HepG2 (cell line): Measurements from ENCODE around the gene RASSF10. TPM values are rescaled to one million over a fixed set of nuclear protein-coding genes. Genes with fewer than 3 reads are reported as not detected.

Experiments used
- ATAC-seq: fragments of 200-7000 bp; cut with Tn5 transposase; 3 replicates; pipeline ENCODE4 v1.9.1; 2020; ENCODE audit warnings: mild to moderate bottlenecking, moderate library complexity
- BruUV-seq: library from RNA; stranded (reverse); fragments of 400-500 nt; replicated peaks from 2 replicates; lab custom pipeline; 2021; lab: Mats Ljungman, UMichigan
- CTCF ChIA-PET: fragments of 300-600 bp; formaldehyde crosslinking; extraction: SDS; loops from one replicate; lab custom pipeline; 2021; ENCODE audit warnings: low total read pairs, inconsistent platforms, low intra/inter-chr PET ratio; lab: Yijun Ruan, JAX
- POLR2A ChIA-PET: fragments of 350-600 bp; sonication (Branson Sonifier 250); formaldehyde crosslinking; loops from one replicate; lab custom pipeline; 2020; ENCODE audit warnings: antibody characterized with exemption, inconsistent platforms; lab: Yijun Ruan, JAX
- DNase-seq: peaks from one replicate; pipeline ENCODE4 v3.0.0-alpha.2; 2015; ENCODE audit warnings: low spot score
- FAIRE-seq: peaks from 3 replicates; lab custom pipeline; 2011; peaks lifted over from hg19 to GRCh38; lab: Jason Lieb, UNC
- H2AFZ ChIP-seq: one replicate; pipeline ENCODE4 v1.6.1; 2011; ENCODE audit warnings: low read length, inconsistent platforms
- H3K27ac ChIP-seq: fragments of 300-600 bp; 3 replicates; pipeline ENCODE4 v1.8.0; 2011; ENCODE audit warnings: mixed run types, mild to moderate bottlenecking, mixed read lengths, low read length, inconsistent platforms; ENCODE audit not compliant: insufficient read depth; ENCODE audit errors: extremely low read length
- H3K27me3 ChIP-seq, 2 experiments: fragments of 200-600 bp in 1 of 2; 2 replicates in 1 of 2; 3 replicates in 1 of 2; pipeline versions ENCODE4 v1.6.0 to v1.8.0; 2011; ENCODE audit warnings: low read length in 2 of 2, mild to moderate bottlenecking in 2 of 2, moderate library complexity in 2 of 2, inconsistent platforms in 1 of 2; ENCODE audit not compliant: insufficient read depth in 2 of 2, control insufficient read depth in 1 of 2
- H3K36me3 ChIP-seq, 2 experiments: fragments of 200-600 bp in 1 of 2; replicated peaks in 1 of 2; 2 replicates in 1 of 2; 3 replicates in 1 of 2; pipeline versions ENCODE4 v1.5.1 to v1.8.0; 2011; ENCODE audit warnings: low read length in 2 of 2, inconsistent platforms in 1 of 2; ENCODE audit not compliant: insufficient read depth in 2 of 2, control insufficient read depth in 1 of 2
- H3K4me1 ChIP-seq: 2 replicates; pipeline ENCODE4 v1.5.1; 2012; ENCODE audit warnings: low read length, inconsistent platforms; ENCODE audit not compliant: insufficient read depth
- H3K4me2 ChIP-seq: 2 replicates; pipeline ENCODE4 v1.6.0; 2011; ENCODE audit warnings: low read depth, low read length, inconsistent platforms
- H3K4me3 ChIP-seq, 3 experiments: fragments of 200-600 bp in 1 of 3; sonication (generic), shearing (Covaris generic) in 1 of 3; replicated peaks in 1 of 3; 2 replicates each; pipeline ENCODE4 v1.5.1; 2011 to 2016; ENCODE audit warnings: low read length in 3 of 3, inconsistent platforms in 2 of 3, low read depth in 2 of 3, mild to moderate bottlenecking in 2 of 3, control low read depth in 1 of 3, mixed read lengths in 1 of 3; ENCODE audit not compliant: insufficient read depth in 1 of 3
- H3K79me2 ChIP-seq: one replicate; pipeline ENCODE4 v1.6.1; 2011; ENCODE audit warnings: low read length, inconsistent platforms; ENCODE audit not compliant: insufficient read depth
- H3K9ac ChIP-seq: 2 replicates; pipeline ENCODE4 v1.6.0; 2011; ENCODE audit warnings: mild to moderate bottlenecking, low read depth, low read length, inconsistent platforms; ENCODE audit not compliant: insufficient read depth
- H3K9me3 ChIP-seq: 2 replicates; pipeline ENCODE4 v1.5.1; 2012; ENCODE audit warnings: mild to moderate bottlenecking, low read length
- H4K20me1 ChIP-seq: 2 replicates; pipeline ENCODE4 v1.6.0; 2011; ENCODE audit warnings: inconsistent platforms, mild to moderate bottlenecking, low read length, moderate library complexity; ENCODE audit not compliant: insufficient read depth
- AGO1 ChIP-seq: fragments of 200-400 bp; formaldehyde crosslinking; IDR thresholded peaks from 2 replicates; pipeline ENCODE4 v1.6.1; 2017; ENCODE audit warnings: mild to moderate bottlenecking, low read depth, low read length, moderate library complexity; ENCODE audit not compliant: poor library complexity, severe bottlenecking
- CC2D1A ChIP-seq: sonication (generic); formaldehyde crosslinking; IDR thresholded peaks from 2 replicates; pipeline ENCODE4 v1.8.1; 2023; ENCODE audit warnings: mild to moderate bottlenecking, missing genetic modification reagents
- FOSL1 ChIP-seq: sonication (generic); formaldehyde crosslinking; IDR thresholded peaks from 2 replicates; pipeline ENCODE4 v1.9.0; 2021; ENCODE audit warnings: missing genetic modification reagents, borderline replicate concordance
- FOXP1 ChIP-seq, 2 experiments: fragments of 450-650 bp in 1 of 2; IDR thresholded peaks; 2 replicates each; pipeline ENCODE4 v1.6.1; 2017 to 2018; ENCODE audit warnings: antibody characterized with exemption in 1 of 2
- JUNB ChIP-seq: sonication (generic); formaldehyde crosslinking; IDR thresholded peaks from 2 replicates; pipeline ENCODE4 v1.8.0; 2022; ENCODE audit warnings: missing genetic modification reagents, mild to moderate bottlenecking, borderline replicate concordance
- KDM4B ChIP-seq: sonication (generic); formaldehyde crosslinking; IDR thresholded peaks from 2 replicates; pipeline ENCODE4 v1.4.0; 2020; ENCODE audit warnings: missing genetic modification reagents
- MAFK ChIP-seq, 2 experiments: IDR thresholded peaks in 1 of 2; conservative IDR thresholded peaks in 1 of 2; 2 replicates each; pipeline ENCODE4 v1.6.1; 2011; ENCODE audit warnings: improper control_type of control experiment in 2 of 2, low read length in 2 of 2
- NR2C2 ChIP-seq: sonication (generic); formaldehyde crosslinking; IDR thresholded peaks from 2 replicates; pipeline ENCODE4 v1.4.0; 2020; ENCODE audit warnings: missing genetic modification reagents, mild to moderate bottlenecking, moderate library complexity, borderline replicate concordance
- SMYD3 ChIP-seq: sonication (generic); formaldehyde crosslinking; IDR thresholded peaks from 2 replicates; pipeline ENCODE4 v1.8.1; 2023; ENCODE audit warnings: mild to moderate bottlenecking, missing genetic modification reagents
- ZBTB10 ChIP-seq: sonication (generic); formaldehyde crosslinking; IDR thresholded peaks from 2 replicates; pipeline ENCODE4 v1.4.0; 2020; ENCODE audit warnings: missing genetic modification reagents, borderline replicate concordance
- ZBTB21 ChIP-seq: sonication (generic); formaldehyde crosslinking; IDR thresholded peaks from 2 replicates; pipeline ENCODE4 v1.4.0; 2020; ENCODE audit warnings: missing genetic modification reagents
- ZNF20 ChIP-seq: sonication (generic); formaldehyde crosslinking; IDR thresholded peaks from 2 replicates; pipeline ENCODE4 v1.4.0; 2020; ENCODE audit warnings: mild to moderate bottlenecking, moderate library complexity, missing genetic modification reagents
- ZNF30 ChIP-seq: sonication (generic); formaldehyde crosslinking; IDR thresholded peaks from 2 replicates; pipeline ENCODE4 v1.5.0; 2020; ENCODE audit warnings: mild to moderate bottlenecking, missing genetic modification reagents
- ZNF33B ChIP-seq: sonication (generic); formaldehyde crosslinking; IDR thresholded peaks from 2 replicates; pipeline ENCODE4 v1.5.1; 2020; ENCODE audit warnings: mild to moderate bottlenecking, missing genetic modification reagents
- ZNF598 ChIP-seq: sonication (generic); formaldehyde crosslinking; IDR thresholded peaks from 2 replicates; pipeline ENCODE4 v1.5.1; 2020; ENCODE audit warnings: mild to moderate bottlenecking, missing genetic modification reagents, borderline replicate concordance
- WGBS: methylation state at CpG from one replicate; pipeline ENCODE4 v1.1.6; 2017; ENCODE audit warnings: low lambda C conversion rate; 5-methylcytosine and 5-hydroxymethylcytosine counted together
- in situ Hi-C: cut with HindIII; loops from 2 replicates; pipeline ENCODE4 v1.10.0; 2017; ENCODE audit warnings: low pct_unique_long_range_greater_than_20kb; ENCODE audit not compliant: extremely low pct_ligation_motif_present
- intact Hi-C: fragments of 100-400 bp; cut with micrococcal nuclease; formaldehyde crosslinking; loops from one replicate; pipeline ENCODE4 v1.10.0; 2022; ENCODE audit not compliant: unreplicated experiment
- polyA plus RNA-seq, 8 experiments: library from polyadenylated mRNA; depleted of rRNA in 3 of 8; stranded (reverse) in 7 of 8; unstranded in 1 of 8; fragments of >200 nt; fragmentation: Illumina TruSeq in 4 of 8; extraction: Trizol in 4 of 8; gene quantifications; 2 replicates each; pipeline versions ENCODE4 v1.2.1 to v1.2.3, GENCODE V29; 2011 to 2016; ENCODE audit warnings: low read depth in 4 of 8, missing spikeins in 1 of 8, mixed read lengths in 1 of 8; ENCODE audit not compliant: insufficient read depth in 1 of 8
- total RNA-seq, 5 experiments: library from RNA; depleted of rRNA; stranded (reverse); fragments of >200 nt; fragmentation: Illumina TruSeq; extraction: Trizol; gene quantifications; 2 replicates each; pipeline ENCODE4 v1.2.3, GENCODE V29; 2016; ENCODE audit warnings: low read depth in 1 of 5
- TF ChIP-seq, protein P1 (sequence below): IDR thresholded peaks from 2 replicates; pipeline ENCODE4 v1.6.1; 2016; ENCODE audit warnings: low read depth
- TF ChIP-seq, protein P2 (sequence below): sonication (generic); formaldehyde crosslinking; IDR thresholded peaks from 2 replicates; pipeline ENCODE4 v1.4.0; 2020; ENCODE audit warnings: missing genetic modification reagents

Gene RASSF10
- total and polyA plus RNA-seq, 2 of the 13 experiments (the other 11 are each of a cell fraction or from before 2014, with no cell fraction given) = not detected

DNA sequence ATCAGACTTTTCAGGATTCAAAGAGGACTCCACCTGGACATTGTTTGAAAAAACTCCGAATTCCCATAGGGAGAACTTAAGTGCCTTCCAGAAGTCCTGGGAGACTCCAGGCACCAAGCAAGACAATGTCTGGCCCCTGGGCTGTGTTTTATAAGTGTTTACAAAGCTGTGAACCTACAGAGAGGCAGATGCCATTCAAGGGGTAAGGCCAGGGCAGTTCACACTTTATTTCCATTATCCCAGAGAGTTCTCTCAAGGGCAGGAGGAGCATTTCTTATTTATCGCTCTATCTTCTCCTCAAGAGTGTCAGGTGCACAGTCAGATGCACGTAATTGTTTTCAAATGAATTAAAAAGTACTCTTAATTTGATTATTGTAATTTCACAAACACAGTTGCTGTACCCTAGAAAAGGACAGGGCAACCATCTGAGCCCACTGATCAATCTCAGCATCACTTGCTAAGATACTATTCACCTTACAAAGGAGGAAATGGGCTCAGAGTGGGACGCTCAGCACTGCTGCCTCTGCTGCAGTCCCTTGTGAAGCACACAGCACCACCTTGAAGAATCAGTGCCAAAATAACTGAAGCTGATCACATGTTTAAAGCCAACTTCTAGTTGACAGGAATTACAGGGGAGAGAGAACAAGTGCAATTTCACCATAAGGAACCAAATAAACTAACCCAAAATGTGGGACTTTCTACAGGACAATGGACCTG lies 35.0 kb downstream of the RASSF10 start:
- in situ Hi-C loops (no loop called here), intact Hi-C loops (no loop called here)
- Histone ChIP-seq H3K27me3 (peaks cover 0 to 3% of the 10 kb centered on the region in 2 experiments; a peak in 2 of 5 replicates), H3K36me3 (no peaks in the 10 kb centered on the region), H3K79me2 (no peaks in the 10 kb centered on the region), H3K4me1 (peaks cover 28% of the 10 kb centered on the region), H3K9ac (no peak overlapping the region), H3K4me3 (no peak overlapping the region), H3K9me3 (no peaks in the 10 kb centered on the region), H3K27ac (no peak overlapping the region), H3K4me2 (no peak overlapping the region), H2AFZ (no peak overlapping the region), H4K20me1 (no peaks in the 10 kb centered on the region)
- POLR2A ChIA-PET = no interaction called here
- FAIRE-seq = no peak
- WGBS = 54% methylated on average over 4 of the region's 4 CpGs
- no peak for DNase-seq
- ATAC-seq = no peak
- BruUV-seq = no TSS peak
- CTCF ChIA-PET = no interaction called here
- TF ChIP-seq ZBTB10 (CRISPR knock-in tag) (no peak), AGO1 (no peak), JUNB (CRISPR knock-in tag) (no peak), KDM4B (CRISPR knock-in tag) (no peak), FOXP1 (IDR thresholded peaks at IDR 0.05) (no peak), FOXP1 (CRISPR knock-in tag; IDR thresholded peaks at IDR 0.05) (no peak), SMYD3 (CRISPR knock-in tag) (no peak), ZNF598 (CRISPR knock-in tag) (no peak), ZNF20 (CRISPR knock-in tag) (no peak), ZNF33B (no peak), ZNF30 (CRISPR knock-in tag) (no peak), NR2C2 (no peak), FOSL1 (CRISPR knock-in tag) (no peak), CC2D1A (no peak), ZBTB21 (CRISPR knock-in tag) (no peak), MAFK (conservative IDR thresholded peaks at IDR 0.05 in 1 of 2, IDR thresholded peaks at IDR 0.05 in 1 of 2; ENCODE audit: low read length in 2 of 2) (no peak)
- TF ChIP-seq, protein P1, sequence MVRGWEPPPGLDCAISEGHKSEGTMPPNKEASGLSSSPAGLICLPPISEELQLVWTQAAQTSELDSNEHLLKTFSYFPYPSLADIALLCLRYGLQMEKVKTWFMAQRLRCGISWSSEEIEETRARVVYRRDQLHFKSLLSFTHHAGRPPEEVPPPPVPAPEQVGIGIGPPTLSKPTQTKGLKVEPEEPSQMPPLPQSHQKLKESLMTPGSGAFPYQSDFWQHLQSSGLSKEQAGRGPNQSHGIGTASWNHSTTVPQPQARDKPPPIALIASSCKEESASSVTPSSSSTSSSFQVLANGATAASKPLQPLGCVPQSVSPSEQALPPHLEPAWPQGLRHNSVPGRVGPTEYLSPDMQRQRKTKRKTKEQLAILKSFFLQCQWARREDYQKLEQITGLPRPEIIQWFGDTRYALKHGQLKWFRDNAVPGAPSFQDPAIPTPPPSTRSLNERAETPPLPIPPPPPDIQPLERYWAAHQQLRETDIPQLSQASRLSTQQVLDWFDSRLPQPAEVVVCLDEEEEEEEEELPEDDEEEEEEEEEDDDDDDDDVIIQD = no peak
- TF ChIP-seq, protein P2, sequence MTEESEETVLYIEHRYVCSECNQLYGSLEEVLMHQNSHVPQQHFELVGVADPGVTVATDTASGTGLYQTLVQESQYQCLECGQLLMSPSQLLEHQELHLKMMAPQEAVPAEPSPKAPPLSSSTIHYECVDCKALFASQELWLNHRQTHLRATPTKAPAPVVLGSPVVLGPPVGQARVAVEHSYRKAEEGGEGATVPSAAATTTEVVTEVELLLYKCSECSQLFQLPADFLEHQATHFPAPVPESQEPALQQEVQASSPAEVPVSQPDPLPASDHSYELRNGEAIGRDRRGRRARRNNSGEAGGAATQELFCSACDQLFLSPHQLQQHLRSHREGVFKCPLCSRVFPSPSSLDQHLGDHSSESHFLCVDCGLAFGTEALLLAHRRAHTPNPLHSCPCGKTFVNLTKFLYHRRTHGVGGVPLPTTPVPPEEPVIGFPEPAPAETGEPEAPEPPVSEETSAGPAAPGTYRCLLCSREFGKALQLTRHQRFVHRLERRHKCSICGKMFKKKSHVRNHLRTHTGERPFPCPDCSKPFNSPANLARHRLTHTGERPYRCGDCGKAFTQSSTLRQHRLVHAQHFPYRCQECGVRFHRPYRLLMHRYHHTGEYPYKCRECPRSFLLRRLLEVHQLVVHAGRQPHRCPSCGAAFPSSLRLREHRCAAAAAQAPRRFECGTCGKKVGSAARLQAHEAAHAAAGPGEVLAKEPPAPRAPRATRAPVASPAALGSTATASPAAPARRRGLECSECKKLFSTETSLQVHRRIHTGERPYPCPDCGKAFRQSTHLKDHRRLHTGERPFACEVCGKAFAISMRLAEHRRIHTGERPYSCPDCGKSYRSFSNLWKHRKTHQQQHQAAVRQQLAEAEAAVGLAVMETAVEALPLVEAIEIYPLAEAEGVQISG (CRISPR knock-in tag) = no peak
